CD4-positive, alpha-beta T cell treated with Interleukin-10 for 1 hour (primary cell): Measurements from ENCODE around the gene MAGI3.
"Not testable (repeated sequence)": the region's sequence is repeated elsewhere in the genome, so short reads cannot be mapped to it uniquely, and the experiment has no call there.

Experiments
- DNase-seq: peaks from one replicate; pipeline ENCODE4 v3.0.0-alpha.2; 2020

MAGI3 gene

DNA sequence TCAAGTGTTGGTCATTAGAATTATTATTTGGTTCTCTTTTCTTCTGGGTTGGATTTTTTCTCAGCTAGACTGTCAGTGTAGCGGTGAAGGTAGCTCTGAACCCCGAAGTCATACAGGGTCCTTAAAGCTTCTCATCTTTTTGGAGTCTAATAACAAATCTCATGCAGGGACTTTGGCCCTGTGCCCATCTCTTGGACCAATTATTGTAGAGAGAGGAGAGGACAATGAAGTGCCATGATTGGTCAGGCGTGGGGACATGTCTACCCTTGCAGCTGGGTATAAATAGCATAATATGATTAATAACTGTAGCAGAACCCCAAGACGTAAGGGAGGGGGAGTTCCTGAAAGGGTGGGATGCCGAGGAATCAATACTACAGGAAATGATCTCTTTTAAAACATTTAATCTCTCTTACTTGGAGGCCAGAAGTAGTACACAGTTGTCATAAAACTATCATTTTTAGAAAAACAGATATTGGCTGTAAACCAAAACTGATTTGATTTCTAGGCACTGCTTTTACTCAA lies 8.8 kb downstream of the MAGI3 start:
- no peak for DNase-seq

- DNase-seq: no peak
These were observed 10.8 kb downstream of the MAGI3 start for GRCh38 chr1:113401067-113401466.

- DNase-seq: no peak
These were observed 11.4 kb downstream of the MAGI3 start for GRCh38 chr1:113401728-113402127.

DNA sequence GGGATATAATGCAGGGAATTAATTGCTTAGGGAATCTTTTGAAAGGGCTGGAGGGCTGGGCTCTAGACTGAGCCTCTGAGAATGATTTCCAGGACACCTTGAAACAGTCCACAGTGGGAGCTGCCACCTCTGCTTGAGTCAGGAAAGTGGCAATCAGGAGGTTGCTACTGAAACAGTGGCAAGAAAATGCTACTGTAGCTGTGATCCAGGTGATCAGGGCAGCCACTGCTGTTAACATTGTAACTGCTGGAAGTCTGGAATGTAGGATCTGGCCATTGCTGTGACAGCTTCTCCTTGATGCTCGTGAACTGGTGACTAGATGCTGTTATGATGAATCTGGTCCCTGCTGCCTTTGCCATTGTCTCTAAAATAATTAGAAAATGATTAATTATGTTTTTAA lies 12.8 kb downstream of the MAGI3 start:
- no peak for DNase-seq

GRCh38 chr1:113405573-113405972 lies 15.3 kb downstream of the MAGI3 start:
- no peak for DNase-seq

DNA sequence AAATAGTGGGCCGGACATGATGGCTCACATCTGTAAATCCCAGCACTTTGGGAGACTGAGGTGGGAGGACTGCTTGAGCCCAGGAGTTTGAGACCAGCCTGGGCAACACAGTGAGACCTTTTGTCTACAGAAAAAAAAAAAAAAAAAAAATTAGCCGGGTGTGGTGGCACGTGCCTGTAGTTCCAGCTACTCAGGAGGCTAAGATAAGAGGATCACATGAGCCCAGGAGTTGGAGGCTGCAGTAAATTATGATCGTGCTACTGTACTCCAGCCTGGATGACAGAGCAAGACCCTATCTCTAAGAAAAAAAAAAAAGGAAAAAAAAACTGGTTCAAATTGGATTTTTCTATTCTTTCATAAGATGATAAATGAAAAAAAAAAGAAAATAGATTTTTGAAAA lies 15.8 kb downstream of the MAGI3 start:
- not testable (repeated sequence) for DNase-seq

GRCh38 chr1:113409363-113409762 lies 19.0 kb downstream of the MAGI3 start:
- no peak for DNase-seq

DNA sequence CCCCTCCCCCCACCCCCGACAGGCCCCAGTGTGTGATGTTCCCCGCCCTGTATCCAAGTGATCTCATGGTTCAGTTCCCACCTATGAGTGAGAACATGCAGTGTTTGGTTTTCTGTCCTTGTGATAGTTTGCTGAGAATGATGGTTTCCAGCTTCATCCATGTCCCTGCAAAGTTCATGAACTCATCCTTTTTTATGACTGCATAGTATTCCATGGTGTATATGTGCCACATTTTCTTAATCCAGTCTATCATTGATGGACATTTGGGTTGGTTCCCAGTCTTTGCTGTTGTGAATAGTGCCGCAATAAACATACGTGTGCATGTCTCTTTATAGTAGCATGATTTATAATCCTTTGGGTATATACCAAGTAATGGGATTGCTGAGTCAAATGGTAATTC lies 21.7 kb downstream of the MAGI3 start:
- DNase-seq: not testable (repeated sequence)

- no peak for DNase-seq
These were observed 25.2 kb downstream of the MAGI3 start for GRCh38 chr1:113415310-113416070.

GRCh38 chr1:113416071-113416470 lies 25.8 kb downstream of the MAGI3 start:
- not testable (repeated sequence) for DNase-seq

DNA sequence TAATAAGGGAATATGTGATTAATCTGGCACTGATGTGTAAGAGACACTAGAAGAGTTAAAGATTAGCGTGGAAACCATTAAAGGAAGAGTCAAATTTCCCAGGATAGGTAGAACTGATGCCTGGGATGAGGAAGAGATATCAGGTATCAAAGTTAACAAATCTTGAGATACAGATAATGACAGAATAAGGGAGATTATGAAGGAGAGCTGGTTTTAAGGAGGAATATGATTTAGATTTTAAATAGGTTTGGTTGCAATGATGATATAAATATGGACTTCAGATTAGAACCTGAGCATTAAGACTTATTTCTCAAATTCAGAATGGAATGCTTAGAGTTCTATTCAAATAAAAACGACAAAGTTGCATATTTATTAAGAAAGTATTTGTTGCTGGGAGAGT lies 26.2 kb downstream of the MAGI3 start:
- DNase-seq: no peak

- DNase-seq: no peak
These were observed 32.2 kb downstream of the MAGI3 start for GRCh38 chr1:113422315-113423068.

DNA sequence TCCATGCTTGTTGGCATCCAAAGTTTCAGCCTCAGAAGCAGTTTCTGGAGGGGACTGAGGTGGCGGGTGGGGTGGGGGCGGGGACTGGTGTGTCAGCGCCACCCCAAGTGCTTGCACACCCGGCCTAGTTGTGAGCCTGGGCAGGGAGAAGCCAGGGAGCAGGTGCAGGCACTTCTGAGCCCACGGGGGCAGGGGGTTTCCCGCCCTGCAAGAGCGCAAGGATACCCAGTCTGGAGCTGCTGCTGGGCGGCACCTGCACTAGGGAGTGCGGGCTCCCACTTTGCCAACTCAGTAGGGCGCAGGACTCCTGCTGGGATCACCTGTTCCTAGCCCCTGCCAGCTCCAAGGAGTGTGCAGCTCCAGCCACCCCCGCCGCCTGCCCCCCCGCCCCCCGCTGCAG lies 33.5 kb downstream of the MAGI3 start:
- DNase-seq: no peak

DNA sequence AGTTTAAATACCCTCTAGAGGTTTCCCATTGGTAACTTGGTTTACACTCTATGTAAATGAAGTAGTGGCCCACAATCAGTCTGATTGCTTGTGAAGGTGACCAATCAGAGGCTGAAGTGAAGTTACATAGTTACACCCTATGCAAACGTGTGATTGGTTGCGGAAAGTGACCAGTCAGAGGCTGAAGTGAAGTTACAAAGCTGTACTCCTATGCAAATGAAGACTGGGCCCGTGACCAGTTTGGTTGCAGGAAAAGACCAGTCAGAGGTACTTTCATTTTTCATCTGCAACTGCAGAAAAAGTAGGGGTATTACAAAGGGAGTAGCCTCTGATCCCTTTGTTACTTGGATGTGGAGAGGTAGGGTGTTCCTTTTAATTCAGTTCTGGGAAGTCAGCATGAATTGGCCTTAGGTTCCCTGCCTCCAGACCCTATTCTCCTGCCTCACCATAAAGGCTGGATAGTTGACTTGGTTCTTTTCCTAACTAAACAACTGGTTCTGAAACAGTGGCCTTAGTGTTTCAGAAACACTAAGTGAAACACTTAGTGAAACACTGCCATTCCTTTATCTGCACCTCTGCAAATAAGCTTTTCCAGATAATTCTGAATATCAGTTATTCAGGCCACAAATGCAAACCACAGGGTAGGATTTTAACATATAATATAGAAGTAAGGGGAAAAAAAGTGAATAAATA lies 39.3 kb downstream of the MAGI3 start:
- no peak for DNase-seq

DNA sequence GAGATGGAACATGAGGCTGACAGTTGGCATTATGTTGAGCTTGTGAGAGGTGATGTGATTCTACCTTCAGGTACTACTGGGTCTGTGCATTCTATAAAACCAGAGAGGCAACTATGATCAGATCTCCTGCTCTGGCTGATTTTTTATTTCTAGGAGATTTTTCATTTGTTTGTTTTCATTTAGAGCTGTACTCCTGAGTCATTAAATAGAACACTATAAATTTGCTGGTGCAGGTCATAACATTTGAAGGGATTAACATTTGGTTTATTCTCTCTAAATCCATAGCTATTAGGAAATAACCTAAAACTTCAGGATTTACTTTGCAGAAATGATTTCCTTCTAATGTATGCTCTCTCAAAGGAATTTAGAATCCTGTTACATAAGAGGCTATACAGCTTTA lies 42.9 kb downstream of the MAGI3 start:
- no peak for DNase-seq

DNA sequence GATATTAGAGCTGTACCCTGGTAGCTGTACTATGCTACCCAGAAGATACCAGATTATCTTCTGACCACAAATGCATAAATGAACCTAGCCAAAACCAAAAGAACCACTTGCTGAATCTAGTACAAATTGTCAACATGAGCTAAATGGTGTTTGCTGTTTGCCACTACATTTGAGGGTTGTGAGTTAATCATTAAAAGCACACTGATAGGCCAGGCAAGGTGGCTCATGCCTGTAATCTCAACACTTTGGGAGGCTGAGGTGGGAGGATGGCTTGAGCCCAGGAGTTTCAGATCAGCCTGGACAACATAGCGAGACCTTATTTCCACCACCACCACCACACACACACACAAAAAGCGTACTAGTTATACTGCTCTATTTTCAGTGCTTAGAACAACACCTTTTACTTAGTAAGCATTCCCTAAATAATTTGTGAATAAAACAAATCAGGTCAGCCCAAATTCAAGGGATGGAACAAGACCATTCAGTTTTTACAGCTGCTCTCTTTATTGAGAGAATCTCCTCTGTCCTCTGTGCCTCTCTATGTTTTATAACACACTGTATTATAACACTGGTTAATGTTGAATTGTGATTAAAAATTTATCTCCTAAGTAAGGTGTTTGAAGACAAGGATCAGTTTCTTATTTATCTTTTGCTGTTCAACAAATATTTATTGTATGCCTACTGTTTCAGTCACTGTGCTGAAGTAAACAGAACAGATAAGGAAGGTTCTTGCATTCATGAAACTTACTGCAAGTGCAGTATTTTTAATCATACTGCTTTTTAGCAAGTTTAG lies 44.0 kb downstream of the MAGI3 start:
- no peak for DNase-seq

- DNase-seq: no peak
These were observed 44.5 kb downstream of the MAGI3 start for GRCh38 chr1:113434874-113435175.

DNA sequence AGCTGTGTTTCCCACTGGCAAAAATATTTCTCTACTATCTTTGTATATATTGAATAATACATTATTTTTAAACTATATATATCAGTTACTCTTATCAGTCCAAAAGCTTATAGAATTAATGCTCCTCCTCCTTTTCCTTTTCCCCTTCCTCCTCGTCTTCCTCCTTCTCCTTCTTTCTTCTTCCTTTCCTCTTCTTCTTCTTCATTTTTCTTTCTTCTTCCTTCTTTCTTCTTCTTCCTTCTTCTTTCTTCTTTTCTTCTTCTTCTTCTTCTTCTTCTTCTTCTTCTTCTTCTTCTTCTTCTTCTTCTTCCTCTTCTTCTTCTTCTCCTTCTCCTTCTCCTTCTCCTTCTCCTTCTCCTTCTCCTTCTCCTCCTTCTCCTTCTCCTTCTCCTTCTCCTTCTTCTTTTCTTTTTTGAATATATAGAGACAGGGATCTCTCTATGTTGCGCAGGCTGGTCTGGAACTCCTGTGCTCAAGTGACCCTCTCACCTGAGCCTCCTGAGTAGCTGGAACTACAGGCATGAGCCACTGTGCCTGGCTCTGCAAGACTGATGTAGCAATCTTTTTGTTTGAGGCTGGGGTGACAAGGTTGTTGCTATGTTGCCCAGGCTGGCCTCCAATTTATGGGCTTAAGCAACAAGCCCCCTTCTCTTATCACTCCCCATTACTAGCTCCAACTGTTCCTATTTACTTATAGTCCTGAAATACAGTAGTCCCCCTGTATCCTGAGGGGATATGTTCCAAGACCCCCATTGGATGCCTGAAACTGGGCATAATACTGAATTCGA lies 47.4 kb downstream of the MAGI3 start:
- DNase-seq: no peak

DNA sequence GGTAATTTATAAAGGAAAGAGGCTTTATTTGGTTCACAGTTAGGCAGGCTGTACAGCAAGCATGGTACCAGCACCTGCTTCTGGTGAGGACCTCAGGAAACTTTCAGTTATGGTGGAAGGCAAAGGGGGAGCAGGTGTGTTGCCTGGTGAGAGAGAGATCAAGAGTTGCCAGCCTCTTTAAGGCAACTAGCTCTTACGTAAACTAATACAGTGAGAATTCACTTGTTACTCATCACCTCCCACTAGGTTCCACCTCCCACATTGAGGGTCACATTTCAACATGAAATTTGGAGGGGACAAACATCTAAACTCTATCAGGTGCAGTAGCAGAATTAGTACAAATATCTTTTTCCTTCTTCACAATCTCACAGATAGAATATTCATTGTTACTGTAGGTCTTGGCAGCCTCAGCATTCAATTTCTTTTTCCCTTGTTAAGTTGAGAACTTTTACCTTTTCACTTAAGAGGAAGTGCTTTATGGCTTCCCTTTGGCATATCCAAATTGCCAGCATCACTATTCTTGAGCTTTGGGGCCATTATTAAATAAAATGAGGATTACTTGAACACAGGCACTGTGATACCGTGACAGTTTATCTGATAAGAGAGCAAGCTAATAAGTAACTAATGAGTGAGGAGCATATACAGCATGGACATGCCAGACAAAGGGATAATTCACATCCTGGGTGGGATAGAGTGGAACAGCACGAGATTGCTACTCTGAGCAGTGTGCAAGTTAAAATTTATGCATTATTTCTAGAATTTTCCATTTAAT lies 48.4 kb downstream of the MAGI3 start:
- no peak for DNase-seq

DNA sequence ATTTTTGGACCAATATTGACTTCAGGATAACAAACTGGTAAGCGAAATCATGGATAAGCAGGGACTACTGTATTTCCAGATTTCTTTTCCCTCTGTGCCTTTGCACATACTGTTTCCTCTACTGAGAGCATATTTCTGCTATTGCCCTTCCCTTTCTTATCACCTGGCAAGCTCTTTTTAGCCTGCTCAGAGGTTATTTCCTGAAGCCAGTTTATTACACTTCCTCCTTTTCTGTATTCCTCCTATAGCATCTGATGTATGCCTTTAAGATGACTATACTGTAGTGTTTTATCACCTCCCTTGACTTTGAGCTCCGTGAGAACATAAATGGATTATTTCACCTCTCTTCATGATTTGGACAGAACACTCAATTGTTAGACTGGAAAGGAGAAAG lies 49.0 kb downstream of the MAGI3 start:
- no peak for DNase-seq

GRCh38 chr1:113442131-113442530 lies 51.8 kb downstream of the MAGI3 start:
- DNase-seq: no peak
